Keratinocyte (primary cell): ENCODE data around the gene VWDE. TPM values are rescaled to one million over a fixed set of nuclear protein-coding genes. Genes with fewer than 3 reads are reported as not detected.
"Not testable (repeated sequence)": the region's sequence is repeated elsewhere in the genome, so short reads cannot be mapped to it uniquely, and the experiment has no call there.

Experiments
- DNase-seq: peaks from one replicate; pipeline ENCODE4 v3.0.0-alpha.2; 2011; ENCODE audit warnings: low read depth, missing footprints, low spot score
- FAIRE-seq: peaks from 2 replicates; lab custom pipeline; 2011; peaks lifted over from hg19 to GRCh38; lab: Jason Lieb, UNC
- H2AFZ ChIP-seq: 2 replicates; pipeline ENCODE4 v1.6.0; 2012; ENCODE audit warnings: low read length, control low read depth, inconsistent platforms; ENCODE audit not compliant: control insufficient read depth
- H3K27ac ChIP-seq: 2 replicates; pipeline ENCODE4 v1.5.1; 2011; ENCODE audit warnings: low read length; ENCODE audit not compliant: control insufficient read depth, insufficient read depth
- H3K27me3 ChIP-seq: 3 replicates; pipeline ENCODE4 v1.6.0; 2011; ENCODE audit warnings: low read length; ENCODE audit not compliant: control insufficient read depth, insufficient read depth; ENCODE audit errors: extremely low read depth
- H3K36me3 ChIP-seq, 2 experiments: 2 replicates in 1 of 2; 3 replicates in 1 of 2; pipeline ENCODE4 v1.5.1; 2011; ENCODE audit warnings: low read length in 2 of 2, mild to moderate bottlenecking in 1 of 2; ENCODE audit not compliant: control insufficient read depth in 2 of 2, insufficient read depth in 2 of 2; ENCODE audit errors: extremely low read depth in 1 of 2
- H3K4me1 ChIP-seq: 3 replicates; pipeline ENCODE4 v1.5.1; 2011; ENCODE audit warnings: low read length; ENCODE audit not compliant: control insufficient read depth, insufficient read depth; ENCODE audit errors: extremely low read depth
- H3K4me2 ChIP-seq: 3 replicates; pipeline ENCODE4 v1.6.0; 2011; ENCODE audit warnings: low read depth, low read length; ENCODE audit not compliant: control insufficient read depth, insufficient read depth; ENCODE audit errors: extremely low read depth
- H3K4me3 ChIP-seq, 3 experiments: fragments of 200-600 bp in 1 of 3; sonication (generic) in 1 of 3; 2 replicates in 2 of 3; 3 replicates in 1 of 3; pipeline ENCODE4 v1.5.1; 2011 to 2016; ENCODE audit warnings: low read length in 3 of 3, mild to moderate bottlenecking in 3 of 3, control low read depth in 2 of 3, inconsistent platforms in 1 of 3, low read depth in 1 of 3, mixed read lengths in 1 of 3, mixed run types in 1 of 3, moderate library complexity in 1 of 3; ENCODE audit not compliant: control insufficient read depth in 2 of 3, insufficient read depth in 2 of 3; ENCODE audit errors: extremely low read depth in 1 of 3
- H3K79me2 ChIP-seq: 2 replicates; pipeline ENCODE4 v1.6.0; 2012; ENCODE audit warnings: low read length; ENCODE audit not compliant: control insufficient read depth, insufficient read depth
- H3K9ac ChIP-seq: 3 replicates; pipeline ENCODE4 v1.6.0; 2011; ENCODE audit warnings: low read length; ENCODE audit not compliant: control insufficient read depth, insufficient read depth; ENCODE audit errors: extremely low read depth
- H3K9me1 ChIP-seq: 3 replicates; pipeline ENCODE4 v1.6.0; 2011; ENCODE audit warnings: low read length; ENCODE audit not compliant: control insufficient read depth, insufficient read depth; ENCODE audit errors: extremely low read depth
- H3K9me3 ChIP-seq: 2 replicates; pipeline ENCODE4 v1.5.1; 2012; ENCODE audit warnings: low read depth, low read length; ENCODE audit not compliant: control insufficient read depth
- H4K20me1 ChIP-seq: 3 replicates; pipeline ENCODE4 v1.6.0; 2011; ENCODE audit warnings: low read length; ENCODE audit not compliant: control insufficient read depth, insufficient read depth; ENCODE audit errors: extremely low read depth
- CTCF ChIP-seq, 3 experiments: IDR thresholded peaks in 1 of 3; conservative IDR thresholded peaks in 1 of 3; optimal IDR thresholded peaks in 1 of 3; 2 replicates in 2 of 3; 3 replicates in 1 of 3; pipeline versions ENCODE3 to v1.5.1; 2011; ENCODE audit warnings: low read length in 3 of 3, mild to moderate bottlenecking in 3 of 3, moderate library complexity in 2 of 3, control low read depth in 1 of 3, inconsistent platforms in 1 of 3; ENCODE audit not compliant: insufficient read depth in 2 of 3; ENCODE audit errors: extremely low read depth in 1 of 3
- EZH2 ChIP-seq: IDR thresholded peaks from one replicate; pipeline ENCODE4 v1.6.1; 2012; ENCODE audit warnings: inconsistent platforms, mild to moderate bottlenecking, low read length, moderate library complexity
- dilution Hi-C: fragments of 300-500 bp; cut with MboI; formaldehyde crosslinking; loops from one replicate; pipeline ENCODE4 v1.7.0; 2020; ENCODE audit warnings: low sequenced_read_pairs; ENCODE audit not compliant: extremely low pct_ligation_motif_present
- polyA plus RNA-seq, 5 experiments: library from polyadenylated mRNA; depleted of rRNA in 3 of 5; stranded (reverse) in 3 of 5; stranded (forward) in 1 of 5; unstranded in 1 of 5; fragments of >200 nt; gene quantifications; 1 replicate in 1 of 5; 2 replicates in 3 of 5; 3 replicates in 1 of 5; pipeline versions ENCODE4 v1.2.1 to v1.2.3, GENCODE V29; 2011 to 2012; ENCODE audit warnings: missing spikeins in 2 of 5, low read depth in 1 of 5, low replicate concordance in 1 of 5

Gene VWDE
- polyA plus RNA-seq, 1 donor (not counting 4 experiments of a cell fraction or from before 2014, with no cell fraction given), result 0.01 TPM

- no peak overlapping the region for H3K27ac ChIP-seq
- no peak for FAIRE-seq
- dilution Hi-C loops, result no loop called here
These were observed 6.9 kb upstream of the VWDE start for GRCh38 chr7:12410523-12410922.

GRCh38 chr7:12409097-12409711, 5.5 kb upstream of the VWDE start:
- H3K9me3 ChIP-seq, result no peaks in the 10 kb centered on the region
- no peak overlapping the region for H3K4me2 ChIP-seq
- H3K4me1 ChIP-seq, result no peaks in the 10 kb centered on the region
- H2AFZ ChIP-seq, result no peak overlapping the region
- H3K27me3 ChIP-seq, result peaks cover 5% of the 10 kb centered on the region
- H3K79me2 ChIP-seq, result no peaks in the 10 kb centered on the region
- DNase-seq (no peak), FAIRE-seq (no peak)
- H3K36me3 ChIP-seq, result no peaks in the 10 kb centered on the region
- no peaks in the 10 kb centered on the region for H3K9me1 ChIP-seq
- dilution Hi-C loops, result no loop called here
- TF ChIP-seq EZH2, result no peak
- no peak for TF ChIP-seq CTCF (optimal IDR thresholded peaks at IDR 0.05 in 1 of 3, IDR thresholded peaks at IDR 0.05 in 1 of 3, conservative IDR thresholded peaks at IDR 0.05 in 1 of 3; ENCODE audit: extremely low read depth in 1 of 3, insufficient read depth in 2 of 3, low read length in 3 of 3)
- H4K20me1 ChIP-seq, result no peaks in the 10 kb centered on the region
- no peak overlapping the region for H3K9ac ChIP-seq
- H3K27ac ChIP-seq, result no peak overlapping the region
- H3K4me3 ChIP-seq, result no peak overlapping the region

More at GRCh38 chr7:12410523-12410922, 6.9 kb upstream of the VWDE start:
- no peak overlapping the region for H3K9ac ChIP-seq
- H3K27me3 ChIP-seq, result no peaks in the 10 kb centered on the region
- H3K4me2 ChIP-seq, result no peak overlapping the region
- H3K9me3 ChIP-seq, result no peaks in the 10 kb centered on the region
- no peak overlapping the region for H3K4me3 ChIP-seq
- H3K79me2 ChIP-seq, result no peaks in the 10 kb centered on the region
- H3K4me1 ChIP-seq, result no peaks in the 10 kb centered on the region
- TF ChIP-seq CTCF (optimal IDR thresholded peaks at IDR 0.05 in 1 of 3, IDR thresholded peaks at IDR 0.05 in 1 of 3, conservative IDR thresholded peaks at IDR 0.05 in 1 of 3; ENCODE audit: extremely low read depth in 1 of 3, insufficient read depth in 2 of 3, low read length in 3 of 3) (no peak), EZH2 (no peak)
- H4K20me1 ChIP-seq, result no peaks in the 10 kb centered on the region
- no peak overlapping the region for H2AFZ ChIP-seq
- no peaks in the 10 kb centered on the region for H3K9me1 ChIP-seq
- DNase-seq, result no peak
- no peaks in the 10 kb centered on the region for H3K36me3 ChIP-seq

GRCh38 chr7:12407652-12408051, 4.0 kb upstream of the VWDE start:
- FAIRE-seq, H3K4me3 ChIP-seq, H3K4me1 ChIP-seq, H2AFZ ChIP-seq, H3K79me2 ChIP-seq, dilution Hi-C loops, DNase-seq, H3K9me1 ChIP-seq, H3K9me3 ChIP-seq, H3K27ac ChIP-seq, H3K4me2 ChIP-seq, H3K36me3 ChIP-seq, H3K9ac ChIP-seq, H4K20me1 ChIP-seq: not testable (repeated sequence)
- H3K27me3 ChIP-seq, result peaks cover 16% of the 10 kb centered on the region
